Muscle layer of duodenum (tissue), 2 donors: ENCODE measurements around the gene VASH1.

Source experiments
- H3K27ac ChIP-seq: one replicate; pipeline ENCODE4 v1.7.0; 2013; ENCODE audit warnings: mild to moderate bottlenecking, low read length
- H3K27me3 ChIP-seq: one replicate; pipeline ENCODE4 v1.7.0; 2013; ENCODE audit warnings: low read depth, mild to moderate bottlenecking, control low read depth, low read length
- H3K36me3 ChIP-seq, 2 donors: one replicate each; pipeline ENCODE4 v1.7.0; 2013; ENCODE audit warnings: low read length in 2 of 2, control low read depth in 1 of 2, mild to moderate bottlenecking in 1 of 2; ENCODE audit not compliant: insufficient read depth in 2 of 2, control insufficient read depth in 1 of 2
- H3K4me1 ChIP-seq, 2 donors: one replicate each; pipeline ENCODE4 v1.7.0; 2013; ENCODE audit warnings: low read length in 2 of 2, mild to moderate bottlenecking in 2 of 2, control low read depth in 1 of 2, moderate library complexity in 1 of 2; ENCODE audit not compliant: insufficient read depth in 2 of 2, control insufficient read depth in 1 of 2
- H3K4me3 ChIP-seq, 2 donors: one replicate each; pipeline ENCODE4 v1.7.0; 2013; ENCODE audit warnings: low read length in 2 of 2, low read depth in 1 of 2, mild to moderate bottlenecking in 1 of 2
- H3K9me3 ChIP-seq, 2 donors: one replicate each; pipeline ENCODE4 v1.7.0; 2013; ENCODE audit warnings: low read length in 2 of 2, control low read depth in 1 of 2, mild to moderate bottlenecking in 1 of 2; ENCODE audit not compliant: control insufficient read depth in 1 of 2
- donor health status: healthy.

The VASH1 gene

GRCh38 chr14:76774821-76775694 is 13.8 kb downstream of the VASH1 start:
- Histone ChIP-seq H3K4me3 (no peak overlapping the region), H3K27ac (no peak overlapping the region), H3K4me1 (peaks cover 0 to 12% of the 10 kb centered on the region in 2 donors), H3K9me3 (no peaks in the 10 kb centered on the region), H3K36me3 (peaks cover 0 to 8% of the 10 kb centered on the region in 2 donors), H3K27me3 (no peaks in the 10 kb centered on the region)

- Histone ChIP-seq H3K27ac (no peak overlapping the region), H3K36me3 (peaks cover 0 to 8% of the 10 kb centered on the region in 2 donors), H3K27me3 (no peaks in the 10 kb centered on the region), H3K4me3 (no peak overlapping the region), H3K4me1 (peaks cover 0 to 12% of the 10 kb centered on the region in 2 donors), H3K9me3 (no peaks in the 10 kb centered on the region)
Observed at GRCh38 chr14:76775695-76776427, 14.6 kb downstream of the VASH1 start.

- Histone ChIP-seq H3K27me3 (no peaks in the 10 kb centered on the region), H3K4me3 (no peak overlapping the region), H3K9me3 (no peaks in the 10 kb centered on the region), H3K4me1 (peaks cover 0 to 12% of the 10 kb centered on the region in 2 donors), H3K27ac (no peak overlapping the region), H3K36me3 (peaks cover 0 to 14% of the 10 kb centered on the region in 2 donors)
Observed at GRCh38 chr14:76776428-76777251, 15.4 kb downstream of the VASH1 start.

- peaks cover 0 to 25% of the 10 kb centered on the region in 2 donors for H3K36me3 ChIP-seq
- H3K9me3 ChIP-seq, result no peaks in the 10 kb centered on the region
- H3K4me1 ChIP-seq, result peaks cover 5 to 21% of the 10 kb centered on the region in 2 donors
- H3K27me3 ChIP-seq, result no peaks in the 10 kb centered on the region
- no peak overlapping the region for H3K27ac ChIP-seq
- no peak overlapping the region for H3K4me3 ChIP-seq
Observed at GRCh38 chr14:76777721-76778120, 16.5 kb downstream of the VASH1 start.

GRCh38 chr14:76778546-76779215 is 17.4 kb downstream of the VASH1 start:
- Histone ChIP-seq H3K36me3 (peaks cover 0 to 25% of the 10 kb centered on the region in 2 donors), H3K4me1 (peaks cover 7 to 20% of the 10 kb centered on the region in 2 donors), H3K27ac (no peak overlapping the region)

GRCh38 chr14:76779221-76780057 is 18.2 kb downstream of the VASH1 start:
- Histone ChIP-seq H3K4me1 (peaks cover 7 to 14% of the 10 kb centered on the region in 2 donors), H3K36me3 (peaks cover 0 to 25% of the 10 kb centered on the region in 2 donors), H3K27ac (no peak overlapping the region), H3K27me3 (no peaks in the 10 kb centered on the region), H3K9me3 (no peaks in the 10 kb centered on the region), H3K4me3 (no peak overlapping the region)

More at GRCh38 chr14:76778546-76779215, 17.4 kb downstream of the VASH1 start:
- H3K27me3 ChIP-seq, result no peaks in the 10 kb centered on the region
- no peak overlapping the region for H3K4me3 ChIP-seq
- H3K9me3 ChIP-seq, result no peaks in the 10 kb centered on the region

- Histone ChIP-seq H3K9me3 (no peaks in the 10 kb centered on the region), H3K4me1 (peaks cover 7 to 14% of the 10 kb centered on the region in 2 donors), H3K36me3 (peaks cover 0 to 25% of the 10 kb centered on the region in 2 donors), H3K27me3 (no peaks in the 10 kb centered on the region), H3K4me3 (no peak overlapping the region), H3K27ac (no peak overlapping the region)
Observed at GRCh38 chr14:76780058-76780345, 18.7 kb downstream of the VASH1 start.

- H3K36me3 ChIP-seq, result peaks cover 0 to 25% of the 10 kb centered on the region in 2 donors
- H3K4me1 ChIP-seq, result peaks cover 7 to 14% of the 10 kb centered on the region in 2 donors
- no peaks in the 10 kb centered on the region for H3K27me3 ChIP-seq
- H3K9me3 ChIP-seq, result no peaks in the 10 kb centered on the region
- H3K27ac ChIP-seq, result no peak overlapping the region
- H3K4me3 ChIP-seq, result no peak overlapping the region
Observed at GRCh38 chr14:76780360-76780759, 19.1 kb downstream of the VASH1 start.

GRCh38 chr14:76780875-76781647 is 19.8 kb downstream of the VASH1 start:
- Histone ChIP-seq H3K4me1 (peaks cover 7 to 14% of the 10 kb centered on the region in 2 donors), H3K4me3 (no peak overlapping the region), H3K36me3 (peaks cover 0 to 25% of the 10 kb centered on the region in 2 donors), H3K9me3 (no peaks in the 10 kb centered on the region), H3K27me3 (no peaks in the 10 kb centered on the region), H3K27ac (no peak overlapping the region)
